Measurements from ENCODE around the gene COMMD1. TPM values are rescaled to one million over a fixed set of nuclear protein-coding genes. Genes with fewer than 3 reads are reported as not detected.

COMMD1 gene
- polyA plus RNA-seq, 1 donor (not counting 4 experiments of a cell fraction or from before 2014, with no cell fraction given) = 44.8 TPM

DNA sequence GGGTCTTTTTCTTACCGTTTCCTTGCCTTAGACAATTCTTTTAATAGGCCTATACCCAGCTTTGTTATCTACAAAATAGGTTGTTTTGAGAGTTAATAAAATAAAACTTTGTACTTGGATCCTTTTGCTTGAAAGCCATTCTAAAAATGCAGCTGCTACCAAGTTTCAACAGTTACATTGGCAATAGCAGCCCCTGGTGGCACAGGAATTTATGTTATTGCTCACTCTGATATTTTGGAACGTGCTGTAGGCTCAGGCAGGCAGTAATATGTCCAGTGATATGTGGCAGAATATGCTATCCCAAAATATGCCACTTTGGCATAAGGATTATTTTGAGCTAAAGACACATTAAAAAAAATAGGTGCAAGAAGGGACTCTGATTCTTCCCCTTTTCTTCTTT is 6.7 kb upstream of the COMMD1 start:
- H3K4me1 ChIP-seq (ENCODE audit: control insufficient read depth, extremely low read depth, insufficient read depth, low read length) = no peaks in the 10 kb centered on the region
- FAIRE-seq (no peak), DNase-seq (ENCODE audit: low read depth, low spot score) (no peak)
- no peaks in the 10 kb centered on the region for H3K9me3 ChIP-seq (ENCODE audit: control insufficient read depth, low read depth, low read length)
- dilution Hi-C loops (cut with MboI; ENCODE audit: extremely low pct_ligation_motif_present, low sequenced_read_pairs) = no loop called here
- TF ChIP-seq EZH2 (IDR thresholded peaks at IDR 0.05; ENCODE audit: low read length) = no peak
- TF ChIP-seq, protein P1, sequence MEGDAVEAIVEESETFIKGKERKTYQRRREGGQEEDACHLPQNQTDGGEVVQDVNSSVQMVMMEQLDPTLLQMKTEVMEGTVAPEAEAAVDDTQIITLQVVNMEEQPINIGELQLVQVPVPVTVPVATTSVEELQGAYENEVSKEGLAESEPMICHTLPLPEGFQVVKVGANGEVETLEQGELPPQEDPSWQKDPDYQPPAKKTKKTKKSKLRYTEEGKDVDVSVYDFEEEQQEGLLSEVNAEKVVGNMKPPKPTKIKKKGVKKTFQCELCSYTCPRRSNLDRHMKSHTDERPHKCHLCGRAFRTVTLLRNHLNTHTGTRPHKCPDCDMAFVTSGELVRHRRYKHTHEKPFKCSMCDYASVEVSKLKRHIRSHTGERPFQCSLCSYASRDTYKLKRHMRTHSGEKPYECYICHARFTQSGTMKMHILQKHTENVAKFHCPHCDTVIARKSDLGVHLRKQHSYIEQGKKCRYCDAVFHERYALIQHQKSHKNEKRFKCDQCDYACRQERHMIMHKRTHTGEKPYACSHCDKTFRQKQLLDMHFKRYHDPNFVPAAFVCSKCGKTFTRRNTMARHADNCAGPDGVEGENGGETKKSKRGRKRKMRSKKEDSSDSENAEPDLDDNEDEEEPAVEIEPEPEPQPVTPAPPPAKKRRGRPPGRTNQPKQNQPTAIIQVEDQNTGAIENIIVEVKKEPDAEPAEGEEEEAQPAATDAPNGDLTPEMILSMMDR (optimal IDR thresholded peaks at IDR 0.05 in 1 of 3, IDR thresholded peaks at IDR 0.05 in 1 of 3, conservative IDR thresholded peaks at IDR 0.05 in 1 of 3; ENCODE audit: extremely low read depth in 1 of 3, insufficient read depth in 2 of 3, low read length in 3 of 3) = peak; percentile 51 to 58 (median 54)
- H4K20me1 ChIP-seq (ENCODE audit: control insufficient read depth, extremely low read depth, insufficient read depth, low read length) = no peaks in the 10 kb centered on the region
- no peaks in the 10 kb centered on the region for H3K79me2 ChIP-seq (ENCODE audit: control insufficient read depth, insufficient read depth, low read length)
- no peak overlapping the region for H3K9ac ChIP-seq (ENCODE audit: control insufficient read depth, extremely low read depth, insufficient read depth, low read length)
- H3K27me3 ChIP-seq (ENCODE audit: control insufficient read depth, extremely low read depth, insufficient read depth, low read length) = no peaks in the 10 kb centered on the region
- no peaks in the 10 kb centered on the region for H3K9me1 ChIP-seq (ENCODE audit: control insufficient read depth, extremely low read depth, insufficient read depth, low read length)
- no peak overlapping the region for H3K4me3 ChIP-seq (ENCODE audit: control insufficient read depth in 2 of 3, extremely low read depth in 1 of 3, insufficient read depth in 2 of 3, low read depth in 1 of 3, low read length in 3 of 3)
- no peak overlapping the region for H3K4me2 ChIP-seq (ENCODE audit: control insufficient read depth, extremely low read depth, insufficient read depth, low read depth, low read length)
- no peaks in the 10 kb centered on the region for H3K36me3 ChIP-seq (ENCODE audit: control insufficient read depth in 2 of 2, extremely low read depth in 1 of 2, insufficient read depth in 2 of 2, low read length in 2 of 2)
- no peak overlapping the region for H2AFZ ChIP-seq (ENCODE audit: control insufficient read depth, low read length)
- no peak overlapping the region for H3K27ac ChIP-seq (ENCODE audit: control insufficient read depth, insufficient read depth, low read length)

GRCh38 chr2:61900281-61900680 is 5.2 kb upstream of the COMMD1 start:
- H3K4me2 ChIP-seq (ENCODE audit: control insufficient read depth, extremely low read depth, insufficient read depth, low read depth, low read length) = no peak overlapping the region
- no peaks in the 10 kb centered on the region for H3K9me1 ChIP-seq (ENCODE audit: control insufficient read depth, extremely low read depth, insufficient read depth, low read length)
- H2AFZ ChIP-seq (ENCODE audit: control insufficient read depth, low read length) = no peak overlapping the region
- no peaks in the 10 kb centered on the region for H3K79me2 ChIP-seq (ENCODE audit: control insufficient read depth, insufficient read depth, low read length)
- H3K9ac ChIP-seq (ENCODE audit: control insufficient read depth, extremely low read depth, insufficient read depth, low read length) = no peak overlapping the region
- no peak overlapping the region for H3K4me3 ChIP-seq (ENCODE audit: control insufficient read depth in 2 of 3, extremely low read depth in 1 of 3, insufficient read depth in 2 of 3, low read depth in 1 of 3, low read length in 3 of 3)
- H3K27ac ChIP-seq (ENCODE audit: control insufficient read depth, insufficient read depth, low read length) = no peak overlapping the region
- no peak for TF ChIP-seq EZH2 (IDR thresholded peaks at IDR 0.05; ENCODE audit: low read length)
- TF ChIP-seq, protein P1 (optimal IDR thresholded peaks at IDR 0.05 in 1 of 3, IDR thresholded peaks at IDR 0.05 in 1 of 3, conservative IDR thresholded peaks at IDR 0.05 in 1 of 3; ENCODE audit: extremely low read depth in 1 of 3, insufficient read depth in 2 of 3, low read length in 3 of 3) = no peak
- no peak for FAIRE-seq
- dilution Hi-C loops (cut with MboI; ENCODE audit: extremely low pct_ligation_motif_present, low sequenced_read_pairs) = no loop called here
- no peaks in the 10 kb centered on the region for H3K36me3 ChIP-seq (ENCODE audit: control insufficient read depth in 2 of 2, extremely low read depth in 1 of 2, insufficient read depth in 2 of 2, low read length in 2 of 2)
- no peaks in the 10 kb centered on the region for H3K27me3 ChIP-seq (ENCODE audit: control insufficient read depth, extremely low read depth, insufficient read depth, low read length)
- H3K4me1 ChIP-seq (ENCODE audit: control insufficient read depth, extremely low read depth, insufficient read depth, low read length) = peaks cover 3% of the 10 kb centered on the region
- no peaks in the 10 kb centered on the region for H4K20me1 ChIP-seq (ENCODE audit: control insufficient read depth, extremely low read depth, insufficient read depth, low read length)
- H3K9me3 ChIP-seq (ENCODE audit: control insufficient read depth, low read depth, low read length) = no peaks in the 10 kb centered on the region
- DNase-seq (ENCODE audit: low read depth, low spot score) = no peak
